IPS-11a (cell line): ENCODE results near the gene CFAP141.
"Not testable (repeated sequence)": the region's sequence is repeated elsewhere in the genome, so short reads cannot be mapped to it uniquely, and the experiment has no call there.

Experiments
- H3K4me3 ChIP-seq: one replicate; pipeline ENCODE4 v1.5.1; 2013; ENCODE audit warnings: low read depth, low read length, control low read depth

Gene CFAP141

DNA sequence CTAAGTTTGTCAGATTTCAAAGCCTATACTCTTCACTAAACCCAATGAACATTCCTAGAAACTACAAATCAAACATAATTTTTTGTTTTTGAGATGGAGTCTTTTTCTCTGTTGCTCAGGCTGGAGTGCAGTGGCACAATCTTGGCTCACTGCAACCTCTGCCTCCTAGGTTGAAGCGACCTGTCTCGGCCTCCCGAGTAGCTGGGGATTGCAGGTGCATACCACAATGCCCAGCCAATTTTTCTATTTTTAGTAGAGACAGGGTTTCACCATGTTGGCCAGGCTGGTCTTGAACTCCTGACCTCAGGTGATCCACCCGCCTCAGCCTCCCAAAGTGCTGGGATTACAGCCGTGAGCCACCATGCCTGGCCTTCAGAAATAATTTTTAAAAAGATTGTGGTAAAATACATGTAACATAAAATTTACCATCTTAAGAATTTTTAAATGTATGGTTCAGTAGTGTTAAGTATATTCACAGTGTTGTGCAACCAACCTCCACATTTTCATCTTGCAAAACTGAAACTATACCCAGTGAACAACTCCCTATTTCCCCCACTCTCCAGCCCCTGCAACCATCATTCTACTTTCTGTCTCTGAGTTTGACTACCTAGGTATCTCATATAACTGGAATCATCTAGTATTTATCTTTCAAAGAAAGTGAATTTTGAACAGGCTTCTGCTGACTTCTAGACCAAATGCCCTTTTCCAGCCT is 2.7 kb upstream of the CFAP141 start:
- H3K4me3 ChIP-seq: no peak overlapping the region

- H3K4me3 ChIP-seq: no peak overlapping the region
These were observed 1.1 kb upstream of the CFAP141 start for GRCh38 chr1:154207262-154207661.

DNA sequence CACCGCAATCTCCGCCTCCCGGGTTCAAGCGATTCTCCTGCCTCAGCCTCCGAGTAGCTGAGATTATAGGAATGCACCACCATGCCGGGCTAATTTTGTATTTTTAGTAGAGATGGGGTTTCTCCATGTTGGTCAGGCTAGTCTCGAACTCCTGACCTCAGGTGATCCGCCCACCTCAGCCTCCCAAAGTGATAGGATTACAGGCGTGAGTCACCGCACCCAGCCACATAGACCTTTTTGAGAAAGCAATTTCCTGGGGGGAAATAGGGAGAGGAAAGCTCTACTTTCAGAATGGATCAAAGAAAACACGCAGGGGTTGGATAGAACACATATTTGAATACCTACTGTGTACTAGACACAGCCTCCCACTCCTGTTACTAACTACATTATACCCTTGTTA is 355 bp downstream of the CFAP141 start:
- not testable (repeated sequence) for H3K4me3 ChIP-seq

- H3K4me3 ChIP-seq: no peak overlapping the region
These were observed 6.6 kb downstream of the CFAP141 start for GRCh38 chr1:154199563-154199879.

DNA sequence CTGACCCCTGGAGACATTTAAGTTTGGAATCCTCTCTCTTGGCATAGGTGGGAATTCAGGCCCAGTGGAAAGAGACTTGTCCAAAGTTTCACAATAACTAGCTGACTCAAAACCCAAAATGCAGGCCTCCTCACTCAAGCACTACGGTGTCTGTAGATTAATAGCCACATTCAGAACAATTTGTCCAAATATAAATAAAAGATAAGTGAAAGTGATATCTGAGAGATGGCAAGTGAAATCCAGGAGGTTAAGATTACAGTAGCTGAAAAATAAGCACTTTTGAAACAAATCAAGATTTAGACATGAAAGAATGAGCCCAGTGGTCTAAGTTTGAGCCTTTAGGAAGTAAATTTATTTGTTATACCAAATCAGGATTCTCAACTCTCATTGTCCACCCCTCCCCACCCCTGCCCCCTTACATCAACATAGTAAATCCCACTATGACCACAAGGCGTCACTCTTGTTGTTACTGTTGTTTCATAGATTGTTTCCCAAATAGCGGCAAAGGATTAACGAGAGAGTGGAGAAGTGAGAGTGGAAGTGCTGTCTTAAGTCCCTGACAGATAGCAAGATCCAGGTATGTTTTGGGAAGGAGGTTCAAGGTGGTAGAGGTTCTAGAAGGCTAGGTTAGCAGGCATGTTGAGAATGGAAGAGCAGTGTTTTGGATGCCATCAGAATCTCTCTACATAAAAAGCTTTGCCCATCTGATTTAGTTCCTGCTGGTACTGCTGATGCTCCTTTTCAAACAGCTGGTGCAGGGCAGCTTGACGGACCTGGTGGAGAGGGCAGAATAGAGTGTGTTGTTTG is 7.2 kb downstream of the CFAP141 start:
- H3K4me3 ChIP-seq: no peak overlapping the region

DNA sequence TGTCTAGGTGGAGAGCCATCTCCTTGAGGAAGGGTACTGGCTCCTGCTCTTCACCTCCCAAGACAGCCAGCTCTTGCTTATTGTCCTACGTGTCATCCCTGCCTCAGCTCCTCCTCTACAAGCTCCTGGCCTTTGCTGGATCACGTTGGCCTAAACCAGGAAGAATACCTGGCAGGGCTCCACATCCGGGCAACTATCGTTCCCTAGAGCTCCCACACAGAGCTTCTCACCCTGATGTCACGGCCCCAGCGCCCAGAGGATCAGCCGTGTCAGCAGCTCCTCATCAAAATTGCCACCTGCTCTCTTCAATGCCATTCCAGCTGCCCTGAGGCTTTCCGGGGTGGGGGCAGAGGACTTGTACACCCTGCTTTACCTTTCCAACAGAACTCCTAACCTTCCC is 12.3 kb downstream of the CFAP141 start:
- H3K4me3 ChIP-seq: no peak overlapping the region

- H3K4me3 ChIP-seq: no peak overlapping the region
These were observed 13.7 kb downstream of the CFAP141 start for GRCh38 chr1:154192476-154192875.

DNA sequence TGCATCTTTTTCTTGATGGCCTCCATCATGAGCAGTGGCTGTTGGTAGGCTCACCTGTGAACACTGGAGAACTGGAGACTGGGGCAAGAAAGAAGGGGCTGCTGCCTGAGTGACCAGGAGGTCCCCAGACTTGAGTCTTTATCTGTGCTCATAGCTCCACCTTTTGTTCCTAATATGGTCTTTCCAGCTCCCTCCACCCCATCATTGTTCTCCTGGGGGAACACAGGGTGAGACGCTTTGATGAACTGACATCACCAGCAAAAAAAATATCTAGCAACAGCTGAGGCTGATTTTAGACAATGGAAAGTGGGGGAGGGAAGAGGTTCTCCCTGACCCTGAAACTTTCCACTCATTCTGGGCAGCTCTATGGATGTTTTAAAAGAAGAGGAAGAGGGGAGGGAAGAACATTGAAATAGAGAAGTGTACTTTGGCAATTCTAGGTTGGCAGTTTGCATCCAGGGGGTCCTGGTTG is 14.1 kb downstream of the CFAP141 start, which contains the start of gene TPM3:
Gene TPM3 (minus strand): TSS at position 111 of the 472 bp plus-strand sequence. CDS start 82 bp downstream, at position 29.
- no peak within 1 kb of the TSS for H3K4me3 ChIP-seq

GRCh38 chr1:154190550-154190949 is 15.6 kb downstream of the CFAP141 start:
- H3K4me3 ChIP-seq: no peak overlapping the region

DNA sequence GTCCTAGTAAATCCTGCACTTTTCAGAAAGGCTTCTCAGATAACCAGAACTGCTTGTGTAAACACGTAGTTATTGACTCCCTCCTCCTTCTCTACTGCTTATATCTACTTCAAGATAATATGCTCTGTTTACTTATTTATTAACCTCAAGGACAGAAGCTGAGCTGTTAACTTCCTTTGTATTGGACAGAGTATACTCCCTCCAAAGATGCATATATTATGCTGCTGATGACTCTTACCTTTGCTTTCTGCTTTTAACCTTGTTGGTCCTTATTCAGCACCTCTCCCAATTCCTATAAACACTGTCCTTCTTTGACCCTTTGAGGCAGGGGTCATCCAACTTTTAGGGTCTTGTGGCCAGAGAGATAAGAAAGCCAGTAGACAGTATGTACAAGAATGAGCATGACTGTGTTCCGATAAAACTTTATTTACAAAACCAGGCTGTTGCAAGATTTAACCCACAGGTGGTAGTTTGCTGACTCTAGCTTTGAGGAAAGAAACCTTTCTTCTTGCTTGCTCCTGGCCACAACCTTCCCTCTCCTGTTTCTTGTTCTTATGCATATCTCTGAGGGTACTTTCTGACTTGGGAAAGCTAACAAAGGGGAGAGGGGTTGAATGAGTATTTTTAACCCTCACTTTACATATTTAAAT is 19.2 kb downstream of the CFAP141 start:
- H3K4me3 ChIP-seq: no peak overlapping the region

- no peak overlapping the region for H3K4me3 ChIP-seq
These were observed 20.0 kb downstream of the CFAP141 start for GRCh38 chr1:154186177-154186576.

- peak overlapping the region; percentile 99 for H3K4me3 ChIP-seq
These were observed 22.9 kb downstream of the CFAP141 start for GRCh38 chr1:154183046-154183915.

- peak overlapping the region; percentile 99 for H3K4me3 ChIP-seq
These were observed 23.6 kb downstream of the CFAP141 start for GRCh38 chr1:154182344-154183045.

GRCh38 chr1:154181944-154182343 is 24.2 kb downstream of the CFAP141 start:
- H3K4me3 ChIP-seq: peak overlapping the region; percentile 99

GRCh38 chr1:154179946-154180687 is 26.0 kb downstream of the CFAP141 start:
- H3K4me3 ChIP-seq: no peak overlapping the region

- H3K4me3 ChIP-seq: no peak overlapping the region
These were observed 27.0 kb downstream of the CFAP141 start for GRCh38 chr1:154178911-154179811.

DNA sequence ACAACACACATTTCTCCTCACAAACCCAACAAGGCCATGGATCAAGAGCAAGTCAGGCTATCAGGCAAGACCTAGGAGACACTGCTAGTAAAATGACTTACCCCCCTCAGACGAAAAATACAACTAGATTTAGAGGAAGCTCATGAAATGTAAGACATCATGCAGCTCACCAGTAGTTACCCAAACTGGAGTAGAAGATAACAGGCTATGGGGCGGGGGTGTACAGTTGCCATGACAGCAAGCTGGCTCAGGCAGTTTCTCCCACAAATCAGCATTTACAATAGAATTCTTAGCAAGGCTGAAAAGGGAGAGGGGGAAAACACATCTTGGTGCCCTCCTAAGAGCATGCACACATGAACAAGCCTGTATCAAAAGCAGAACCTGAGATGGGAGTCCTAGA is 28.1 kb downstream of the CFAP141 start:
- no peak overlapping the region for H3K4me3 ChIP-seq

GRCh38 chr1:154176337-154176736 is 29.8 kb downstream of the CFAP141 start:
- H3K4me3 ChIP-seq: no peak overlapping the region
